ENCODE results near the gene MEIG1. TPM values are rescaled to one million over a fixed set of nuclear protein-coding genes. Genes with fewer than 3 reads are reported as not detected.

The MEIG1 gene
- not detected for total RNA-seq

- TF ChIP-seq CTCF (IDR thresholded peaks at IDR 0.05) (no peak), POLR2A (IDR thresholded peaks at IDR 0.05) (no peak)
- WGBS, 2 donors = 1% methylated on average over 21 to 51 of the region's 60 CpGs
These were observed at the start of gene MEIG1 for GRCh38 chr10:14959221-14960057. TSS of gene MEIG1 (plus strand) at chr10:14959388. CDS start at chr10:14966469, 7,081 bp downstream.

GRCh38 chr10:14910953-14911352, 48.2 kb upstream of the MEIG1 start:
- 91 to 97% methylated on average over 4 of the region's 4 CpGs for WGBS, 2 donors
- intact Hi-C loops (cut with DNase I; ENCODE audit: low total_unique reads) = no loop called here
- no peak for DNase-seq (ENCODE audit: low spot score in 2 of 2)
- TF ChIP-seq CTCF (IDR thresholded peaks at IDR 0.05) = no peak
- TF ChIP-seq POLR2A (IDR thresholded peaks at IDR 0.05) = no peak
- no peak overlapping the region for H3K4me3 ChIP-seq (ENCODE audit: low read depth, poor library complexity, severe bottlenecking)

More at GRCh38 chr10:14959221-14960057, at the start of gene MEIG1:
- H3K4me3 ChIP-seq (ENCODE audit: low read depth, poor library complexity, severe bottlenecking) = peak within 1 kb of the TSS; percentile 47
- DNase-seq (ENCODE audit: low spot score in 2 of 2) = peak; percentile 91 to 98
- intact Hi-C loops (cut with DNase I; ENCODE audit: low total_unique reads) = loop anchor here (10.0 kb wide), 1 partner anchor 75 kb away; no protein-coding TSS in a partner anchor

GRCh38 chr10:14911801-14912200, 47.4 kb upstream of the MEIG1 start:
- H3K4me3 ChIP-seq (ENCODE audit: low read depth, poor library complexity, severe bottlenecking) = no peak overlapping the region
- intact Hi-C loops (cut with DNase I; ENCODE audit: low total_unique reads) = no loop called here
- TF ChIP-seq POLR2A (IDR thresholded peaks at IDR 0.05) (no peak), CTCF (IDR thresholded peaks at IDR 0.05) (no peak)
- DNase-seq (ENCODE audit: low spot score in 2 of 2) = no peak
- 97% methylated on average over 3 of the region's 3 CpGs for WGBS, 2 donors

- intact Hi-C loops (cut with DNase I; ENCODE audit: low total_unique reads) = no loop called here
- DNase-seq (ENCODE audit: low spot score in 2 of 2) = no peak
- no peak overlapping the region for H3K4me3 ChIP-seq (ENCODE audit: low read depth, poor library complexity, severe bottlenecking)
- WGBS, 2 donors = 96 to 99% methylated on average over 2 of the region's 2 CpGs
- TF ChIP-seq CTCF (IDR thresholded peaks at IDR 0.05) (no peak), POLR2A (IDR thresholded peaks at IDR 0.05) (no peak)
These were observed 42.6 kb upstream of the MEIG1 start for GRCh38 chr10:14916600-14916999.

GRCh38 chr10:14917827-14918226, 41.4 kb upstream of the MEIG1 start:
- intact Hi-C loops (cut with DNase I; ENCODE audit: low total_unique reads) = no loop called here
- H3K4me3 ChIP-seq (ENCODE audit: low read depth, poor library complexity, severe bottlenecking) = no peak overlapping the region
- WGBS, 2 donors = 99 to 100% methylated on average over 3 of the region's 3 CpGs
- TF ChIP-seq CTCF (IDR thresholded peaks at IDR 0.05) (no peak), POLR2A (IDR thresholded peaks at IDR 0.05) (no peak)
- no peak for DNase-seq (ENCODE audit: low spot score in 2 of 2)
